ENCODE results near the gene SLC25A44. TPM values are rescaled to one million over a fixed set of nuclear protein-coding genes. Genes with fewer than 3 reads are reported as not detected.
A peak's percentile ranks its signal among the peaks of the same experiment; 100 is the strongest.

SLC25A44 gene, protein sequence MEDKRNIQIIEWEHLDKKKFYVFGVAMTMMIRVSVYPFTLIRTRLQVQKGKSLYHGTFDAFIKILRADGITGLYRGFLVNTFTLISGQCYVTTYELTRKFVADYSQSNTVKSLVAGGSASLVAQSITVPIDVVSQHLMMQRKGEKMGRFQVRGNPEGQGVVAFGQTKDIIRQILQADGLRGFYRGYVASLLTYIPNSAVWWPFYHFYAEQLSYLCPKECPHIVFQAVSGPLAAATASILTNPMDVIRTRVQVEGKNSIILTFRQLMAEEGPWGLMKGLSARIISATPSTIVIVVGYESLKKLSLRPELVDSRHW
- 17.9 and 26.4 TPM in 2 replicates for total RNA-seq

DNA sequence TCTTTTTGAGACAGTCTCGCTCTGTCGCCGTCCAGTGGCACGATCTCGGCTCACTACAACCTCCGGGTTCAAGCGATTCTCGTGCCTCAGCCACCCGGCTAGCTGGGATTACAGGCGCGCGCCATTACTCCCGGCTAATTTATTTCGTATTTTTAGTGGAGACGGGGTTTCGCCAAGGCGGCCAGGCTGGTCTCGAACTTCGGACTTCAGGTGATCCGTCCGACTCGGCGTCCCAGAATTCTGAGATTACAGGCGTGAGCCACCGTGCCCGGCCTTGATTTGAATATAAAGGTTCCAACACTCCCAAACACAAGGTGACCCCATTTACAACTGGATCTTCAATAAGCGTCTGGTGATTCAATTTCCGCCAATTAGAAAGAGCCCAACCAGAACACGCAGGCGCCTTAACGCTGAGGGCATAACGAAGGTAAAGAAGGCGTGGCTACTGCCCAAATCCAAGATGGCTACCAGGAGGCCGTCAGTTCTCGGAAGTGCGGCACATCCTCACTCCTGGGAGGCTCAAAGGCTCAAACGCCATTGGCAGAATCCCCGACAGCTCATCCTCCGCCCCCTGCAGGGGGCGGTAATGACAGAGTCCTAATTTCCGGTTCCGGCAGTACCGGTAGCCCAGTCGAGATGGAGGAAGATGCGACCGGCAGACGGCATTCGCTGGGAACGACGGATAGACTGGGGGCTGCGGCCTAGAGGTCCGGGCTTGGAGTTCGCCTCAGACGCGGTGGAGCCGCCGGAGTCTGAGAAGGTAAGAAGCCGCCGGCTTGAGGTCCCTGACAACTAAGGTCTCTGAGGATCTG, at the start of gene SLC25A44:
Gene SLC25A44 (plus strand): TSS at position 617 of the 812 bp plus-strand sequence. CDS start 5,744 bp downstream, outside the sequence.
- Mint-ChIP-seq H3K36me3 (ENCODE audit: low read depth) (peaks cover 28% of the 10 kb centered on the region), H3K9me3 (peaks cover 2% of the 10 kb centered on the region), H3K4me3 (peak within 1 kb of the TSS; percentile 96), H3K27me3 (no peaks in the 10 kb centered on the region), H3K4me1 (peaks cover 38% of the 10 kb centered on the region), H3K27ac (peak within 1 kb of the TSS; percentile 91)
- peak; percentile 98 for ATAC-seq (ENCODE audit: low read depth)
- ChIA-PET POLR2A (interaction anchor here (0.6 to 3.6 kb wide), 12 partner anchors 11 to 535 kb away, joined by 3 to 47 read pairs (median 7); partner anchors contain the start of genes ISG20L2, METTL25B and PMF1), CTCF (interaction anchor here (0.8 to 2.4 kb wide), 4 partner anchors 19 to 47 kb away, joined by 5 to 16 read pairs (median 6); partner anchors contain the start of gene PMF1)
- TF ChIP-seq, protein P1, sequence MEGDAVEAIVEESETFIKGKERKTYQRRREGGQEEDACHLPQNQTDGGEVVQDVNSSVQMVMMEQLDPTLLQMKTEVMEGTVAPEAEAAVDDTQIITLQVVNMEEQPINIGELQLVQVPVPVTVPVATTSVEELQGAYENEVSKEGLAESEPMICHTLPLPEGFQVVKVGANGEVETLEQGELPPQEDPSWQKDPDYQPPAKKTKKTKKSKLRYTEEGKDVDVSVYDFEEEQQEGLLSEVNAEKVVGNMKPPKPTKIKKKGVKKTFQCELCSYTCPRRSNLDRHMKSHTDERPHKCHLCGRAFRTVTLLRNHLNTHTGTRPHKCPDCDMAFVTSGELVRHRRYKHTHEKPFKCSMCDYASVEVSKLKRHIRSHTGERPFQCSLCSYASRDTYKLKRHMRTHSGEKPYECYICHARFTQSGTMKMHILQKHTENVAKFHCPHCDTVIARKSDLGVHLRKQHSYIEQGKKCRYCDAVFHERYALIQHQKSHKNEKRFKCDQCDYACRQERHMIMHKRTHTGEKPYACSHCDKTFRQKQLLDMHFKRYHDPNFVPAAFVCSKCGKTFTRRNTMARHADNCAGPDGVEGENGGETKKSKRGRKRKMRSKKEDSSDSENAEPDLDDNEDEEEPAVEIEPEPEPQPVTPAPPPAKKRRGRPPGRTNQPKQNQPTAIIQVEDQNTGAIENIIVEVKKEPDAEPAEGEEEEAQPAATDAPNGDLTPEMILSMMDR (IDR thresholded peaks at IDR 0.05): no peak
- DNase-seq: peak; percentile 93
- intact Hi-C loops (cut with micrococcal nuclease): loop anchor here (1.0 to 5.0 kb wide), 6 partner anchors 20 to 139 kb away; partner anchors contain the start of genes LAMTOR2, PMF1 and SMG5

DNA sequence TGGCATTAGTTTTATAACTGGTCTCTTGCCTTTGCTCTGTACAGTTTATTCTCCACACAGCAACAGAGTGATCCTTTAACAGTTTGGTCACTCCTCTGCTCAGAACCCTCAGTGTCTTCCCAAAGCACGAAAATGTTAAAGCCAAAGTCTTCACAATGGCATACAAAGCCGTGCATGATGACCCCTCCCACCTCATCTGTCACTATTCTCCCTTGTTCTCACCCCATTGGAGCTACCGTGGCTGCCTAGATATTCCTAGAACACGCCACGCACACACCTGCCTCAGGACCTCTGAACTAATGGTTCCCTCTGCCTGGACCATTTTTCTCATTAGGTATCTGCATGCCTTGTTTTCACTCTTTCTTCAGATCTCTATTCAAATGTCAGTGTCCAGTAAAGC, 49.2 kb upstream of the SLC25A44 start:
- H3K36me3 Mint-ChIP-seq (ENCODE audit: low read depth): no peaks in the 10 kb centered on the region
- H3K27me3 Mint-ChIP-seq: peaks cover 6% of the 10 kb centered on the region
- H3K4me1 Mint-ChIP-seq: peaks cover 34% of the 10 kb centered on the region
- H3K9me3 Mint-ChIP-seq: no peaks in the 10 kb centered on the region
- TF ChIP-seq, protein P1 (IDR thresholded peaks at IDR 0.05): no peak
- POLR2A ChIA-PET: no interaction called here
- ATAC-seq (ENCODE audit: low read depth) (no peak), DNase-seq (no peak)
- H3K4me3 Mint-ChIP-seq: no peak overlapping the region
- intact Hi-C loops (cut with micrococcal nuclease): no loop called here
- no peak overlapping the region for H3K27ac Mint-ChIP-seq
- CTCF ChIA-PET: interaction anchor here (1.2 to 13.6 kb wide), 4 partner anchors 10 to 174 kb away, joined by 5 to 215 read pairs (median 12); partner anchors contain the start of gene SLC25A44

DNA sequence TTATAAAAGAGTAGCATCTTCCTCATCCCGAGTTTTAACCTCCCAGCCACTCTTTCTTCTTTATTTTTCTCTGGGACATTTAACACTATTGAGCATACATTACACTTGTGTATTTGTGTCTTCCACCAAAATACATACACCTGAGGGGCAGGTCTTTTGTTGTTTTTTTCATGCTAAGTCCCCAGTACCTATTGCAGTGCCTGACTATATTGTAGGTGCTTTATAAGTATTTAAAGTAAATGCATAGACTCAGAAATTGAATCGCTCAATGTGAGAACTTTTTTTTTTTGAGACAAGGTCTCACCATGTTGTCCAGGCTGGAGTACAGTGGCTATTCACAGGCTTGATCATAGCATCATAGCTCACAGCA, 48.3 kb upstream of the SLC25A44 start:
- CTCF ChIA-PET: interaction anchor here (0.7 to 13.6 kb wide), 8 partner anchors 9 to 174 kb away, joined by 3 to 215 read pairs (median 4); partner anchors contain the start of genes PMF1 and SLC25A44
- POLR2A ChIA-PET: interaction anchor here (6.8 kb wide), 1 partner anchor 81 kb away, joined by 53 read pairs; no protein-coding TSS in a partner anchor

DNA sequence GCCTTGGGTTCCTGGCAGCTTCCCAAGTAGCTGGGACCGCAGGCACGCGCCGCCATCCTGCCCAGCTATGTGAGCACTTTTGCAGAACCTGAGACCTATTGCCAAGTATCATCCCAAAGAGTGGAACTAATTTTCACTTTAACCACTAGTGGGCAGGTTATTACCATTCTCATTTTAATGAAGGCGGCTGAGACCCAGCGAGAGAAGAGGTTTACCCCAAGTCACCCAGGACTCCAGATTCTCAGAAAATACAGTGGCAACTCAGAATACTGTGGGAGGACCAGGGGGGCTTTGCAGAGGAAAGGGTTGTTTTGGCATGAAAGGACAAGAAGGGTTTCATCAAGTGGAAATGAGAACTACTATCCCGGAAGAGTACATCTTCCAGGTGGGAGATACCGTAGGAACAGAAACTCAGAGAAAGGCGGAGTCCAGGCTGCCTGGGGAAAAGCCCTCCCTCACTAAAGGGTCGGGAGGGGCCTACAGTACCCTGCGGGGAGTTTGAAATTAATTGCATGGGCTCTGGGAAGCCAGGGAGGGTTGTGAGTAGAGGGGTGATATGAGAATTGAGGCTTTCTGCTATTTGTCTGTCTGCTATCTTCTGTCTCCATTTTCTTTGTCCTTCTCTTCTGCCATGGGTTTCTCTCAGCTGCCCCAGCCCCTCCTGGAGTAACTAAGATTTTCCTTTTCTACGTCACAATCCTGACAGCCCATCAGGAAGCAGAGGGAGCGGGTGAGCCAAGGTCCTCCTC, 47.7 kb upstream of the SLC25A44 start:
- intact Hi-C loops (cut with micrococcal nuclease): loop anchor here (1.0 kb wide), 3 partner anchors 47 to 173 kb away; no protein-coding TSS in a partner anchor
- POLR2A ChIA-PET: interaction anchor here (0.6 to 6.8 kb wide), 4 partner anchors 11 to 80 kb away, joined by 4 to 71 read pairs (median 28); partner anchors contain the start of gene PMF1

More for the DNA sequence above, 48.3 kb upstream of the SLC25A44 start:
- Mint-ChIP-seq H3K9me3 (no peaks in the 10 kb centered on the region), H3K4me1 (peaks cover 43% of the 10 kb centered on the region), H3K4me3 (no peak overlapping the region), H3K27me3 (peaks cover 6% of the 10 kb centered on the region), H3K36me3 (ENCODE audit: low read depth) (no peaks in the 10 kb centered on the region), H3K27ac (no peak overlapping the region)
- intact Hi-C loops (cut with micrococcal nuclease): loop anchor here (1.0 kb wide), 3 partner anchors 48 to 174 kb away; no protein-coding TSS in a partner anchor
- TF ChIP-seq, protein P1 (IDR thresholded peaks at IDR 0.05): no peak
- no peak for DNase-seq
- no peak for ATAC-seq (ENCODE audit: low read depth)

More for the DNA sequence above, 47.7 kb upstream of the SLC25A44 start:
- H3K27me3 Mint-ChIP-seq: peaks cover 6% of the 10 kb centered on the region
- H3K4me1 Mint-ChIP-seq: peaks cover 48% of the 10 kb centered on the region
- no peaks in the 10 kb centered on the region for H3K9me3 Mint-ChIP-seq
- H3K27ac Mint-ChIP-seq: peak overlapping the region; percentile 71
- DNase-seq: no peak
- H3K4me3 Mint-ChIP-seq: peak overlapping the region; percentile 66
- H3K36me3 Mint-ChIP-seq (ENCODE audit: low read depth): no peaks in the 10 kb centered on the region
- TF ChIP-seq, protein P1 (IDR thresholded peaks at IDR 0.05): no peak
- CTCF ChIA-PET: interaction anchor here (0.7 to 13.6 kb wide), 8 partner anchors 8 to 173 kb away, joined by 3 to 215 read pairs (median 4); partner anchors contain the start of genes PMF1 and SLC25A44
- peak; percentile 59 for ATAC-seq (ENCODE audit: low read depth)
